RWPE2 (cell line): Measurements from ENCODE around the gene CDC6.

Source experiments
- ATAC-seq: fragments of 200-7000 bp; cut with Tn5 transposase; 3 replicates; pipeline ENCODE4 v1.9.1; 2021; ENCODE audit warnings: low read depth
- DNase-seq: peaks from one replicate; pipeline ENCODE4 v3.0.0-alpha.2; 2020; ENCODE audit warnings: low spot score
- H3K27ac ChIP-seq: fragments of 450-650 bp; 2 replicates; pipeline ENCODE4 v1.5.1; 2017; ENCODE audit warnings: mild to moderate bottlenecking; ENCODE audit not compliant: poor library complexity, severe bottlenecking
- H3K27me3 ChIP-seq: fragments of 250-450 bp; sonication (Bioruptor Pico); 2 replicates; pipeline ENCODE4 v1.5.1; 2021; ENCODE audit warnings: mild to moderate bottlenecking, moderate library complexity; ENCODE audit not compliant: insufficient read depth, poor library complexity, severe bottlenecking
- H3K36me3 ChIP-seq: fragments of 250-450 bp; sonication (Bioruptor Pico); 2 replicates; pipeline ENCODE4 v1.5.1; 2020; ENCODE audit warnings: low read depth, mild to moderate bottlenecking, moderate library complexity
- H3K4me1 ChIP-seq: fragments of 250-450 bp; sonication (Bioruptor Pico); 2 replicates; pipeline ENCODE4 v1.5.1; 2021; ENCODE audit warnings: mild to moderate bottlenecking, moderate library complexity; ENCODE audit not compliant: insufficient read depth, poor library complexity, severe bottlenecking
- H3K4me3 ChIP-seq: fragments of 250-450 bp; sonication (Bioruptor Pico); 2 replicates; pipeline ENCODE4 v1.5.1; 2021; ENCODE audit warnings: mild to moderate bottlenecking, moderate library complexity; ENCODE audit not compliant: severe bottlenecking
- H3K9me3 ChIP-seq: fragments of 250-450 bp; sonication (Bioruptor Pico); 2 replicates; pipeline ENCODE4 v1.5.1; 2021; ENCODE audit warnings: mild to moderate bottlenecking, moderate library complexity; ENCODE audit not compliant: severe bottlenecking
- TF ChIP-seq, protein P1 (sequence below): fragments of 450-650 bp; IDR thresholded peaks from one replicate; pipeline ENCODE4 v1.5.1; 2017; ENCODE audit warnings: mild to moderate bottlenecking, moderate library complexity; ENCODE audit not compliant: poor library complexity, severe bottlenecking

Gene CDC6

GRCh38 chr17:40340327-40340726 is 52.6 kb downstream of the CDC6 start:
- Histone ChIP-seq H3K27ac (peak overlapping the region; percentile 88), H3K4me1 (peaks cover 26% of the 10 kb centered on the region)

DNA sequence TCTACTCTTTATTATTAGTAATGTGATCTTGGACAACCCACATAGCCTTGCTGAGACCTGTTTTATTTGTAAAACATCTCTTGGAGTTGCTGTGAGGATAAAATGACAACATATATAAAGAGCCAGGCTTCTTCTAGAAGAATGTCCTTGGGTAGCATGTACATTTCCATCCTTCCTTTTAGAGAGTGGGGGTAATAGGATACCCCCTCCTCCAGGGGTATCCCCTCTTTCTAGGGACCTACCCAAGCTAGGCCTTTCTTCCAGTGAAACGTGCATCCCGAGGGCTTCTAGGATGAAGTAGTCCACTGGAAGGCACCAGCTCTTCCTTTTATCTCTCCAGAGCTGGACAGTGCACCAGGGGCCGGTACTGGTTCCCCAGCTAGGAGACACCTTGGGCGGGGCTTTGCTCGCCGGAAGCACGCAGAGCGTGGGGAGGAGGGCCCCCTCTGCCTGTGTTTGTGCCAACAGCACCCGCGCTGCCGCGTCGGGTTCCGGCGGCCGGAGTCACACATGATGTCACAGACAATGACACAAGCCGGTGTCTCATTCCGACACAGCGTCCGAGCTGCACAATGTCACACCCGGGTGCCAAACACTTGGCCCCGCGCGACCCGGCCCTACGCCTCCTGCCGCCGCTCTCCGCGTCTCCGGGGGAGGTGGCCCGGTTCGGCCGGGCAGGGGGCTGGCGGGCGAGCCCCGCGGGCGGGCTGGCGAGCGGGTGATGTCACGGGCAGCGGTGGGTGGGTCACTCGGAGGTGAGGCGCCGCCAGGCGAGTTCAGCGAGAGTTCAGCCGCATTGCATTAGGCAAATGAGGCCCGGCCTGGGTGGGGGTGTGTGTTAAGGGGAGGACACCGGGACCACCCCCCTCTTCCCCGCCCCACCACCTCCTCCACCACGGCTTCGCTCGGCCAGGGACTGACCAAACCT is 53.5 kb downstream of the CDC6 start:
- ATAC-seq (peak; percentile 55), DNase-seq (no peak)
- Histone ChIP-seq H3K36me3 (peaks cover 7% of the 10 kb centered on the region), H3K9me3 (no peaks in the 10 kb centered on the region), H3K4me3 (peak overlapping the region; percentile 37), H3K27me3 (no peaks in the 10 kb centered on the region), H3K27ac (peak overlapping the region; percentile 88), H3K4me1 (peaks cover 31% of the 10 kb centered on the region)
- TF ChIP-seq, protein P1, sequence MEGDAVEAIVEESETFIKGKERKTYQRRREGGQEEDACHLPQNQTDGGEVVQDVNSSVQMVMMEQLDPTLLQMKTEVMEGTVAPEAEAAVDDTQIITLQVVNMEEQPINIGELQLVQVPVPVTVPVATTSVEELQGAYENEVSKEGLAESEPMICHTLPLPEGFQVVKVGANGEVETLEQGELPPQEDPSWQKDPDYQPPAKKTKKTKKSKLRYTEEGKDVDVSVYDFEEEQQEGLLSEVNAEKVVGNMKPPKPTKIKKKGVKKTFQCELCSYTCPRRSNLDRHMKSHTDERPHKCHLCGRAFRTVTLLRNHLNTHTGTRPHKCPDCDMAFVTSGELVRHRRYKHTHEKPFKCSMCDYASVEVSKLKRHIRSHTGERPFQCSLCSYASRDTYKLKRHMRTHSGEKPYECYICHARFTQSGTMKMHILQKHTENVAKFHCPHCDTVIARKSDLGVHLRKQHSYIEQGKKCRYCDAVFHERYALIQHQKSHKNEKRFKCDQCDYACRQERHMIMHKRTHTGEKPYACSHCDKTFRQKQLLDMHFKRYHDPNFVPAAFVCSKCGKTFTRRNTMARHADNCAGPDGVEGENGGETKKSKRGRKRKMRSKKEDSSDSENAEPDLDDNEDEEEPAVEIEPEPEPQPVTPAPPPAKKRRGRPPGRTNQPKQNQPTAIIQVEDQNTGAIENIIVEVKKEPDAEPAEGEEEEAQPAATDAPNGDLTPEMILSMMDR = peak; percentile 21

More at GRCh38 chr17:40340327-40340726, 52.6 kb downstream of the CDC6 start:
- Histone ChIP-seq H3K27me3 (no peaks in the 10 kb centered on the region), H3K36me3 (peaks cover 7% of the 10 kb centered on the region), H3K4me3 (no peak overlapping the region), H3K9me3 (no peaks in the 10 kb centered on the region)
- ATAC-seq (no peak), DNase-seq (no peak)
- TF ChIP-seq, protein P1 = no peak

DNA sequence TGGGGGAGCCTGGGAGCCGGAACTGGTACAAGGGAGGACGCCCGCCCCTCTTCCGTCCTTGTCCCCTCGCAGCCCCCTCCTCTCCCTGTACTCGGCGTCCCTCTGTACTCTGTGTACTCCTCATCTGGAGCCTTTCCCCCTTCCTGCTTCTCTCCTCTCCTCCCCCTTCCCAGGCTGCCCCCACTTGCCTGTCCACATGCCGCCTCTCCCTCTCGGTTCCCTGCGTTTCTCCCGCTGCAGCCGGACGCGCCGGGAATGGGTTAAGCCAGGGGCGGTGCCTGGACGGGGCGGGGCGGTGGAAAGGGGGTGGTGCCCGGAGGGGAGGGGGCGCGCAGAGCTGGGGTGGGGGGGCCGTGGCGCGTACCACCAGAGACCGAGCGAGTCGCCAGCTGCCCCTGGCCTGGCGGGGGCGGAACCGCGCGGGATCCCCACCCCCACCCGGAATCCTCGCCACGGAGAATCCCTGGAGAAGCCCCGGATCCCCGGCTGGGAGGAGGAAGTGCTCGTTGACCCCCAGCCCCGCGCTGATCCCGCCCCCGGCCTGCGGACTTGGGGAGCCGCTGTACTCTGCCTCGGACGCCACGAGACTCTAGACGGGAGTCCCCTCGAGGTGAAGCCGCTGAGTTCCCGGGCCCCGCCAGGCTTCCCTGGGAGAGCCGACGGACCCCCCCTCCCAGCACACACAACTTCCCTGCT is 54.3 kb downstream of the CDC6 start:
- TF ChIP-seq, protein P1 = no peak
- Histone ChIP-seq H3K27me3 (no peaks in the 10 kb centered on the region), H3K4me3 (peak overlapping the region; percentile 37), H3K9me3 (no peaks in the 10 kb centered on the region), H3K27ac (peak overlapping the region; percentile 88), H3K4me1 (peaks cover 36% of the 10 kb centered on the region), H3K36me3 (peaks cover 7% of the 10 kb centered on the region; the same call in 1 of the 2 replicates)
- no peak for DNase-seq
- ATAC-seq = peak; percentile 52

DNA sequence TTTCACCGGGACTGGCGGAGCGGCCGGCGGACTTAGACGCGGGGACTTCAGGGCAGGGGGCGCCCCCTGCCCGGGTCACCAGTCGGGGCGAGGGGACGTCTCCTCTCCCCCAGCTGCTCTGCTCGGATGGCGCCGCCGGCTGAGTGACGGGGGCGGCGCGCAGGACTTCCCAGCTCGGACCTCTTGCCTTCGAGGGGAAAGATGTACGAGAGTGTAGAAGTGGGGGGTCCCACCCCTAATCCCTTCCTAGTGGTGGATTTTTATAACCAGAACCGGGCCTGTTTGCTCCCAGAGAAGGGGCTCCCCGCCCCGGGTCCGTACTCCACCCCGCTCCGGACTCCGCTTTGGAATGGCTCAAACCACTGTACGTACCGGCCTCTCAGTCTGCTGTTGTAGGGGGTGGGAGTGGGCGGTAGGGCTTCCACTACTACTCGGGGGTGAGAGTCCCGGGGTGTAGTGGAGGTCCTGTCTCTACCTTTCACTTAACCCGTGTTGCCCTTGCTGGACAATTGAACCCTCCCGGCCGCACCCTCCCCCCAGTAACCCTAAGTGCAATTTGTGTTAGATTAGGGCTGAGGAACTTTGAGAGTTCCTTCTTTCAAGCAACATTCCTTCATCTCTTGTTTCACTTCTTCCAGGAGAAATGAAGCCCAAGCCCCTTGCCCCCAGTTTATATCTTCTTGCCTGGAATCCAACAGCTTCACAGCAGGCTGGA is 55.0 kb downstream of the CDC6 start:
- TF ChIP-seq, protein P1 = no peak
- Histone ChIP-seq H3K27me3 (no peaks in the 10 kb centered on the region), H3K27ac (peak overlapping the region; percentile 88), H3K36me3 (peaks cover 7% of the 10 kb centered on the region; the same call in 1 of the 2 replicates), H3K9me3 (no peaks in the 10 kb centered on the region), H3K4me1 (peaks cover 43% of the 10 kb centered on the region), H3K4me3 (peak overlapping the region; percentile 37)
- ATAC-seq (no peak), DNase-seq (no peak)
